GM21529 (cell line): ENCODE data around the gene MAN2A1.

Source experiments
- ATAC-seq: cut with Tn5 transposase; IDR thresholded peaks from one replicate; pipeline ENCODE4 v1.9.1; 2021; ENCODE audit not compliant: unreplicated experiment

The MAN2A1 gene

GRCh38 chr5:109899163-109899535 lies 209.4 kb downstream of the MAN2A1 start:
- no peak for ATAC-seq

GRCh38 chr5:109900461-109900860 lies 210.7 kb downstream of the MAN2A1 start:
- ATAC-seq = no peak

GRCh38 chr5:109900911-109901627 lies 211.3 kb downstream of the MAN2A1 start:
- ATAC-seq = no peak

- no peak for ATAC-seq
These were observed 211.9 kb downstream of the MAN2A1 start for GRCh38 chr5:109901628-109901981.

GRCh38 chr5:109903061-109903460 lies 213.3 kb downstream of the MAN2A1 start:
- ATAC-seq = no peak

GRCh38 chr5:109905906-109906305 lies 216.2 kb downstream of the MAN2A1 start:
- ATAC-seq = no peak

GRCh38 chr5:109907189-109907588 lies 217.5 kb downstream of the MAN2A1 start:
- no peak for ATAC-seq

GRCh38 chr5:109907731-109908130 lies 218.0 kb downstream of the MAN2A1 start:
- no peak for ATAC-seq

- ATAC-seq = no peak
These were observed 218.6 kb downstream of the MAN2A1 start for GRCh38 chr5:109908366-109908765.

GRCh38 chr5:109910874-109911273 lies 221.1 kb downstream of the MAN2A1 start:
- ATAC-seq = no peak

GRCh38 chr5:109911731-109912130 lies 222.0 kb downstream of the MAN2A1 start:
- ATAC-seq = no peak

- ATAC-seq = no peak
These were observed 225.2 kb downstream of the MAN2A1 start for GRCh38 chr5:109914906-109915305.

GRCh38 chr5:109916481-109917153 lies 226.9 kb downstream of the MAN2A1 start:
- no peak for ATAC-seq
